Frontal cortex (tissue), 4 donors: Measurements from ENCODE around the gene TTC4. TPM values are rescaled to one million over a fixed set of nuclear protein-coding genes. Genes with fewer than 3 reads are reported as not detected.

Experiments used
- DNase-seq, 2 donors: peaks; one replicate each; pipeline ENCODE4 v3.0.0; 2012; ENCODE audit warnings: low spot score in 2 of 2
- FAIRE-seq: peaks from 2 replicates; lab custom pipeline; 2012; peaks lifted over from hg19 to GRCh38; lab: Jason Lieb, UNC
- total RNA-seq: library from RNA; depleted of rRNA; stranded (reverse); fragments of >200 nt; gene quantifications from one replicate; pipeline ENCODE4 v1.2.3, GENCODE V29; 2014
- donor health status: control.
- donor health status: control.
- donor health status: control.

Gene TTC4, protein sequence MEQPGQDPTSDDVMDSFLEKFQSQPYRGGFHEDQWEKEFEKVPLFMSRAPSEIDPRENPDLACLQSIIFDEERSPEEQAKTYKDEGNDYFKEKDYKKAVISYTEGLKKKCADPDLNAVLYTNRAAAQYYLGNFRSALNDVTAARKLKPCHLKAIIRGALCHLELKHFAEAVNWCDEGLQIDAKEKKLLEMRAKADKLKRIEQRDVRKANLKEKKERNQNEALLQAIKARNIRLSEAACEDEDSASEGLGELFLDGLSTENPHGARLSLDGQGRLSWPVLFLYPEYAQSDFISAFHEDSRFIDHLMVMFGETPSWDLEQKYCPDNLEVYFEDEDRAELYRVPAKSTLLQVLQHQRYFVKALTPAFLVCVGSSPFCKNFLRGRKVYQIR
- 20.0 TPM for total RNA-seq

GRCh38 chr1:54715493-54716298 is at the start of gene TTC4:
TTC4 (plus strand) TSS chr1:54715861; CDS start chr1:54715909, 48 bp downstream.
- DNase-seq (peak; percentile 76 to 90), FAIRE-seq (no peak)

GRCh38 chr1:54666333-54666732 is 49.3 kb upstream of the TTC4 start:
- FAIRE-seq (no peak), DNase-seq (no peak)

DNA sequence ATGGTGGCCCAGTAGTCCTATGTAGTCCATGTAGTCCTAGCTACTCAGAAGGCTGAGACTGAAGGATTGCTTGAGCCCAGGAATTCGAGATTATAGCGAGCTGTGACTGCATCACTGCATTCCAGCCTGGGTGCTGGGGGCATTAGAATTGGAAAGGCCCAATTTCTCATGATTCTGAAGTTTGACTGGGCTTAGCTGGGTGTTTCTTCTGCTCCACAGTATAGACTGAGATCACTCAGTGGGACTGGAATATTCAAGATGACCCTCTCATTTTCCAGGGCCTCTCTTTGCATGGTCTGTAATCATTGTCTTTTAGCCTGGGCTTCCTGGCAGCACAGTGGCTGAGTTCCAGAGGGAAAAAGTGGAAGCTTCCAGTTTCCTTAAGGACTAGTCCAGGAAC is 47.9 kb upstream of the TTC4 start:
- FAIRE-seq (no peak), DNase-seq (no peak)

DNA sequence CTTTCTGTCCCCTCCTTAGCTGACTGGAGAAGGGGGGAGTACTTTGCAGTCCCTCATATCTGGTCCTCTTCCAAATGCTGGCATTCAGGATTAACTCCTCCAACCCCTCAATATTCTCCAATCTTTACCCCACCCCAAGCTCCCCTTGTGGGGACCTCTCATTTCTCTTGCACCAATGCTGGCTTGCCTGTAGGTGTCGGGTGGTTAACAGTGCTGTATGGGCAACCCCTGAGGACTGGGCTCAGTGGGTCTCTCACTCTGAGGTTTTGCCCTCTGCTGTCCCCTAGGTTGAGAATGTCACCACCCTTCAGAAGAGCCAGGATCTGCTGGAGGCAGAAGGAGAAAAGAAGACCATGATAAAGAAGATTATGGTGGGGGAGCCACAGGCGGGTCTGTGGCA is 47.1 kb upstream of the TTC4 start:
- DNase-seq (no peak), FAIRE-seq (no peak)

DNA sequence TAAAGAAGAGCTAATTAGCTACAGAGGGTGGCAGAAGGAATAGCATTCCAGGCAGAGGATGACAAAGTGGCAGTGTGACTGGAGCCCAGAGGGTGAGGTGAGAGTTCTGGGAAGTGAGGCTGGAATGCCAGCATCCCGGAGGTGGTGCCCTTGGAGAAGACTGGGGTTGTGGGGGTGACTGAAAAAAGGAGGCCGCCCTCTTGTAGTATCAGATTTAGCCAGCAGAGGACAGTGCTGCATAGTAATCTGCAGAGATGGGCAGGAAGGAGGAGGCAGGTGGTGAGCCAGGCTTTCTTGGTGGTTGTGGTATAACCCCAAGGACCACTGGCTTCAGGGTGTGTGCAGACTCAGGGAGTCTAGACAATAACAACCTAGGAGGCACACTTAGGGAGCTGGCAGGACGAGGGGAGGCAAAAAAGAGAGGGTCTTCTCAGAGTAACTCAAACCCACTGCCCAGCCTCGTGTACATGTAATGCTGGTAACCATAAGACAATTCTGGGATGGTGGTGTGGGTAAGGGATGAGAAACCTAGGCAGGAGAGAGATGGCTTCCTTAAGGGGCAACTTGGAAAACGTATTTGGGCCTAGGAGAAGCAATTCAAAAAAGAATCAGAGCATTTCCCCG is 43.6 kb upstream of the TTC4 start:
- peak in 1 of 2 donors; percentile 29 for DNase-seq
- FAIRE-seq = no peak

DNA sequence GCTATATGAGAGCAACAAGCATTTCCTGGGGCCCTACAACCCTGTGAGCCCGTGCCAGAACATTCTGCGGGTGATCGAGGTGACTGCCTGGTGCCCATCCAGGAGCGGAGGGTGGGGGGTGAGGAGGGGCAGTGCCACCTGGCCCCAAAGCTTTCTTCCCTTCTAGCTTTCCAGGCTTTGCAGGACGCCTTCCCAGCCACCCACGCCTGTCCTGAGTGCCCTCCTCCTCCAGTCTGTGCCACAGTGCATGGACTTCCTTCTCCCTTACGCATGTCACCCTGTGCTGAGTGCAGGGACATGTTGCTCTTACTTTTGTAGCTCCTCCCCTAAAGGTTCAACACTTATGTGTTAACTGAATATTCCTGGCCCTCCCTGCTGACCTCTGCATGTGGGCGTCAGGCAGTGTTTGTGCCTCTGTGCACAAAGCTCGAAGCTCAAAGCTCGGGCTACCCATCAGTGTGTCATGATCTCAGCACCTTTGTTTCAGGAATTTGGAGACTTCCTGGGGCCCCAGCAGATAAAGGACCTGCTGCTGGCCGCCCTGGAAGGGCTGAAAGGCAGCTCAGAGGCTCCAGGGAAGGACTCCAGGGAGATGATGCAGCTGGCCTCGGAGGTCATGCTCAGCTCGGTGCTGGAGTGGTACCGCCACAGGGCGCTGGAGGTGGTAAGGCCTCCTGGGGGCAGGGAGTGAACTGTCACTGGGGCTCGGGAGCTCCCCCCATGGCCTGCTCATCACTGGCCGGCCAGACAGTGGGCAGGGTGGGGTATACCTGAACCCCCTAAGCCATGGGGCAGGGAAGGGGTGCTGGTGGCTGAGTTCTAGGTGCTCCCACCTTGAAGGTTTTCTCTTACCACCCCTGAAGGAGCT is 36.7 kb upstream of the TTC4 start:
- no peak for DNase-seq
- FAIRE-seq = no peak

DNA sequence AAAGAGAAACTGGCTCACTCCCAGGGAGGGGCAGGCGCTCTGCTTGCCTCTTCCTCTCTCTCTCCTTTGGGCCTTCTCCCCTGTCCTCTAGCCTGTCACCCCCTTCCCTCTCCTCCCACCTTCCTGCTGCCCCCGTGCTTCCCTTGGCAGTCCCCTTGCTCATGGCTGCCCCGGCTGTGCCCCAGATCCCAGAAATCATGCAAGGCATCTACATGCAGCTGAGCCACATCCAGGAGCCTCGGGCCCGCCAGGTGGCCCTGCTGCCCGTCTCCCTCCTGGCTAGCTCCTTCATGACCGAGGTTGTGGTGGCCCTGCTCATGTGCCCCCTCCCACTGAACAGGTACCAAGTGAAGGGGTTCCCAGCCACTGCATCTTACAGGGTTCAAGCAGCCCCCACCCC is 36.0 kb upstream of the TTC4 start:
- no peak for DNase-seq
- no peak for FAIRE-seq

DNA sequence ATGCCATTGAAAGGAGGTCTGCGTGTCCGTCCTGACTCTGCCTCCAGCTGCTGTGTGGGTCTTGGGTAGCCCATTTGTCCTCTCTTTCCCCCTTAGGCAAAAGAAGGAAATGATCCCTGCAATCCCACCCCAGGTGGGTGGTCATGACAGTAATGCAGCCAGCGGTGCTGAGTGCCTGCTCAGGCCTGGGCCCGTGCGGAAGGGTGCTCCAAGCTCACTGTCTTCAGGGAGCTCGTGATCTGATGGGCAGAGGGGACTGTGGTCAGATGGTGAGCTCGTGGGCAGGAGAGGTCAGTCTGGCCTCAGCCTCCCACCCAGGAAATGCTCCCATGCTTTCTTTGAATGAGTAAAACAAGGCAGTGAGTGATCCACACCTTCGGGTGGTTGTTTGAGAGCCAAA is 35.3 kb upstream of the TTC4 start:
- DNase-seq = no peak
- FAIRE-seq = no peak

DNA sequence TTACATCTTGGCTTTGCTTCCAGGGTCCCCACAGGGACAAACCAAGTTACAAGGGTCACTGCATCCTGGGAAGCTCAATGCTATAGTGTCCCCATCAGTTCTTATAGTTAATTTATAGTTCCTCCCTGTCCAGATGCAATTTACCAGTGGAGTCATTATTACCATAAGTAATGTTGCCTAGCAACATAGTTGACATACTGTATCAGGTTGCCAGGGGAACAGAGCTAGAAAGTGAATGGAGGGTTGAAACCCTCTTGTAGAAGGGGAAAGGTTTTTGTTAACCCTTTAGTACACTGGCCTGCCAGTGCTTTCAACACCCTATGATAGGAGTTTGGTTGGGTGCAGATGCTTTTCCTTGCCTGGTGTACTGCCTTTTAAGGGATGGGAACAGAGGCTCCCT is 34.3 kb upstream of the TTC4 start:
- DNase-seq = no peak
- no peak for FAIRE-seq

- DNase-seq (no peak), FAIRE-seq (no peak)
Measured at GRCh38 chr1:54683453-54683852, 32.2 kb upstream of the TTC4 start.

DNA sequence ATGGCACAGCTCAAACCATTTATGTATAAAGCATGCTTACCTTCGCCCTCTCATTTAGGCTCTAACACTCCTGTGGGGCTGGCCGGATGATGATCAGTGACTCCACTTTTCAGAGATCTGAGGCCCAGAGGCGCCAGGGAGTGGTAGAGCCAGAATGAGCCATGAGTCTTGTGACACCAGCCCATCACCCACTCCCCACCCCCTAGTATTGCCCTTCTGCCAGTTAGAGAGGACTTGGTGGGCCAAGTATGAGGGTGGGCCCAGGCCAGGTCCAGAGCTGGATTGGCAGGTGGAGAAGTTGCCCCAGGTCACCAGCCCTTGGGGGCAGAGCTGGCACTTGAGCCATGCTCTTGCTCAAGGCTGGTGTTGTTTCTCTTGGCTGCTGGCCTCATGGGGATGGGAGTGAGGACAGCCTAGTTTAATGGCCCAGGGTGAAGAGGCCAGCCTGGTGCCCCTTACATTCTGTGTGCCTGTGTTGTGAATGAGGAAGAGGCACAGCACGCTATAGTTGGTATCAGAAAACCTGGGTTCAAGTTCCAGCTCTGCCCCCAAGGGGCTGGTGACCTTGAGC is 30.2 kb upstream of the TTC4 start:
- DNase-seq (no peak), FAIRE-seq (no peak)

GRCh38 chr1:54686155-54686554 is 29.5 kb upstream of the TTC4 start:
- DNase-seq (no peak), FAIRE-seq (no peak)

DNA sequence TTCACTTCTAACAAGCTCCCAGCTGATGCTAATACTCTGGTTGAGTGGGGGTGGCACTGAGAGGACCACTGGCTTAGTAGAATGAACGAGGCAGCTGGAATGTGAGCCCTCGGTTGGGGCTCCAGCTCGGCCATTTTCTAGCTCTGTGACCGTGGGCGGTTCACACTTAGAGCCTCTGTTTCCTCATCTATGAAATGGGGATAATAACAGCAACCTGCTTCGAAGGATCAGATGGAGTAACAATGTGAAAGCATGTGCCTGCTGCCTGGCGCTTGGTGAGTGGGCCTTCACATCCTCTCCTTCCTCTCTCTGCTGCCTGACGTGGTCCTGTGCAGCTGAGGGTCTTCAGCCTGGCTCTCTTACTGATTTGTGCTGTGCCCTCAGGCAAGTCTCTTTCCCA is 20.9 kb upstream of the TTC4 start:
- DNase-seq (no peak), FAIRE-seq (no peak)

- DNase-seq (no peak), FAIRE-seq (no peak)
Measured at GRCh38 chr1:54695221-54695620, 20.4 kb upstream of the TTC4 start.

GRCh38 chr1:54695764-54696163 is 19.9 kb upstream of the TTC4 start:
- DNase-seq (no peak), FAIRE-seq (no peak)

DNA sequence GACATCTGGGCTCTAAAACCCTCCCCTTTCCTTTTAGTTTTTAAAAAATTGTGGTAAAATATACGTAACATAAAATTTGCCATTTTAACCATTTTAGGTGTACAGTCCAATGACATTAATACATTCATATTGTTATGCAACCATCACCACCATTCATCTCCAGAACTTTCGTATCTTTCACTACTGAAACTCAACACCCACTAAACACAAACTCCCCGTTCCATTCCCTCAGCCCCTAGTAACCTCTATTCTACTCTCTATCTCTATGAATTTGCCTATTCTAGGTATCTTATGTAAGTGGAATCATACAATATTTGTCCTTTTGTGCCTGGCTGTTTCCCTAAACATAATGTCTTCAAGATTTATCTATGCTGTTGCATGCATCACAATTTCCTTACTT is 19.4 kb upstream of the TTC4 start:
- no peak for DNase-seq
- FAIRE-seq = no peak

GRCh38 chr1:54697896-54698295 is 17.8 kb upstream of the TTC4 start:
- DNase-seq (no peak), FAIRE-seq (no peak)

GRCh38 chr1:54698346-54698745 is 17.3 kb upstream of the TTC4 start:
- DNase-seq (no peak), FAIRE-seq (no peak)

DNA sequence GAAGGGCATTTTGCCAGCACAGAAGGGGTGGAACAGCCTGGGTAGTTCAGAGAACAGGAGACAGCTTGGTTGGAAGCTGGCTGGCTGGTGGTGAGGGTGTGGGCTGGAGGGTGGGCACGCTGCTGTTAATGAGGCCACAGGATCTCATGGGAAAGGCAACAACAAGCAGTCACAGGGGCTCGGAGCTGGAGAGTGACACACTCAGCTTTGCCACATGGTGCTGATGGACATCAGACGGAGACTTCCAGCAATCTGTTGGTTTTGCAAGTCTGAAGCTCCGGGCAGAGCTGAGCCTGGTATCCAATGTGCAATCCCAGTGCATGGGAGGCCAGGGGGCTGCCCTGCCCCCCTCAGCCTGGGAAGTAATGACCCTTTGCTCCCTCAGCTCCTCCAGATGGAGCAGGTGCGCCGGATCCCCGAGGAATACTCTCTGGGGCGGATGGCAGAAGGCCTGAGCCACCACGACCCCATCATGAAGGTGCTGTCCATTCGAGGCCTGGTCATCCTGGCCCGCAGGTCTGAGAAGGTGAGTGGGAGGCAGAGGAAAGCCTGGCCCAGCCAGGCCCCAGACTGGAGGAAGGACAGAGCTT is 15.6 kb upstream of the TTC4 start:
- DNase-seq (no peak), FAIRE-seq (no peak)
